Smooth muscle cell (in vitro differentiated cells): Measurements from ENCODE around the gene FAM222B. TPM values are rescaled to one million over a fixed set of nuclear protein-coding genes. Genes with fewer than 3 reads are reported as not detected.
A peak's percentile ranks its signal among the peaks of the same experiment; 100 is the strongest.
"Not testable (repeated sequence)": the region's sequence is repeated elsewhere in the genome, so short reads cannot be mapped to it uniquely, and the experiment has no call there.

Experiments used
- DNase-seq: peaks from one replicate; lab custom pipeline; 2025; ENCODE audit not compliant: unreplicated experiment; lab: John Stamatoyannopoulos, UW
- H2AFZ ChIP-seq: fragments of 200-600 bp; sonication (generic); 2 replicates; pipeline ENCODE4 v1.6.0; 2016; ENCODE audit warnings: antibody characterized with exemption, low read depth, mild to moderate bottlenecking
- H3F3A ChIP-seq: fragments of 200-600 bp; sonication (generic); 2 replicates; pipeline ENCODE4 v1.6.0; 2017; ENCODE audit warnings: antibody characterized with exemption, low read depth
- H3K27ac ChIP-seq: fragments of 200-600 bp; sonication (generic); 2 replicates; pipeline ENCODE4 v1.5.1; 2016; ENCODE audit warnings: low read depth, mild to moderate bottlenecking
- H3K27me3 ChIP-seq: fragments of 200-600 bp; sonication (generic); 2 replicates; pipeline ENCODE4 v1.6.1; 2016; ENCODE audit warnings: low read depth, mild to moderate bottlenecking
- H3K36me3 ChIP-seq: fragments of 200-600 bp; sonication (generic); 2 replicates; pipeline ENCODE4 v1.5.1; 2016; ENCODE audit warnings: low read depth
- H3K4me1 ChIP-seq: fragments of 200-600 bp; sonication (generic); 2 replicates; pipeline ENCODE4 v1.5.1; 2016; ENCODE audit warnings: low read depth
- H3K4me2 ChIP-seq: fragments of 200-600 bp; sonication (generic); 2 replicates; pipeline ENCODE4 v1.6.0; 2016; ENCODE audit warnings: mild to moderate bottlenecking
- H3K4me3 ChIP-seq: fragments of 200-600 bp; sonication (generic); 2 replicates; pipeline ENCODE4 v1.5.1; 2016; ENCODE audit warnings: mild to moderate bottlenecking
- H3K79me2 ChIP-seq: fragments of 200-600 bp; sonication (generic); 2 replicates; pipeline ENCODE4 v1.6.0; 2016; ENCODE audit warnings: low read depth, mild to moderate bottlenecking
- H3K9ac ChIP-seq: fragments of 200-600 bp; sonication (generic); 2 replicates; pipeline ENCODE4 v1.6.0; 2016; ENCODE audit warnings: low read depth
- H3K9me3 ChIP-seq: fragments of 200-600 bp; sonication (generic); replicated peaks from 2 replicates; pipeline ENCODE4 v1.5.1; 2016; ENCODE audit warnings: low read depth
- H4K20me1 ChIP-seq: fragments of 200-600 bp; sonication (generic); 2 replicates; pipeline ENCODE4 v1.6.0; 2016; ENCODE audit warnings: low read depth
- CTCF ChIP-seq: fragments of 200-600 bp; sonication (generic); IDR thresholded peaks from 2 replicates; pipeline ENCODE4 v1.5.1; 2017; ENCODE audit warnings: borderline replicate concordance, mild to moderate bottlenecking, antibody characterized with exemption; ENCODE audit not compliant: insufficient read depth, poor library complexity, severe bottlenecking
- WGBS: methylation state at CpG from one replicate; pipeline ENCODE4 v1.1.7; 2016; ENCODE audit warnings: low lambda C conversion rate; 5-methylcytosine and 5-hydroxymethylcytosine counted together
- polyA plus RNA-seq: library from polyadenylated mRNA; unstranded; fragments of >200 nt; fragmentation: Nextera tagmentation; extraction: Ambion mirVana; gene quantifications from 2 replicates; pipeline ENCODE4 v1.2.1, GENCODE V29; 2016
- total RNA-seq: library from RNA; depleted of rRNA; stranded (reverse); fragments of >200 nt; gene quantifications from 2 replicates; pipeline ENCODE4 v1.2.3, GENCODE V29; 2014

Gene FAM222B
- total and polyA plus RNA-seq, 2 experiments from 2014 or later = 20.5 to 28.0 TPM

DNA sequence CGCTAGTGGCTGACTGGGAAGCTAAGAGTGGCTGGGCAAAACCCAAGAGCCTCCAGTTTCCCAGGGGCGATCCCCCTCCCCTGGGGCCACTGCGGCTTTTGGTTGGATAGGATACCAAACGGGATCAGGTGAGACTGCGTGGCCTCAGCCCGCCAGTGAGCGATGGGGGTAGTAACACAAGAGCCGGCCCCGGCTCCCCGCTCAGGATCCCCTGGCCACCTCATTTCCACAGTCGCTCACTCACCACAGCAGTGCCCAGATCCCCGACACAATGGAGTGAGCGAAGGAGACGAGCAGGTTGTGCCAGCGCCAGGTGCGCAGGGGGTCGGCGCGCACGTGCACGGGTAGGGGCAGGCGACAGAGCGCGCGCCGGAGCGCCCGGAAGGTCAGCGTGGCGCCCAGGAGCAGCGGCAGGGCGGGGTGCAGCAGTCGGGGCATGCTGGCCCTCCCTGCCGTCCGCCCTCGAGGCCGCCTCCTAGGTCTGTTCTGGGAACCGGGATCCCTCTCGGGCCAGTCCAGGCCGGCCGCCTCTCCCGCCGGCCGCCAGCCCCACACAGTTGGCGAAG is 116.8 kb downstream of the FAM222B start:
- Histone ChIP-seq H3K4me3 (peak overlapping the region; percentile 86), H3K36me3 (no peaks in the 10 kb centered on the region), H3K4me1 (peaks cover 26% of the 10 kb centered on the region), H3K9ac (peak overlapping the region; percentile 28), H3K4me2 (peak overlapping the region; percentile 98), H3K79me2 (peaks cover 23% of the 10 kb centered on the region), H3K9me3 (no peaks in the 10 kb centered on the region), H3K27ac (peak overlapping the region; percentile 98), H3F3A (peaks cover 22% of the 10 kb centered on the region), H2AFZ (no peak overlapping the region), H3K27me3 (no peaks in the 10 kb centered on the region), H4K20me1 (peaks cover 39% of the 10 kb centered on the region)
- peak; percentile 43 for DNase-seq
- TF ChIP-seq CTCF = no peak
- WGBS = under 1% methylated on average over 37 of the region's 45 CpGs

DNA sequence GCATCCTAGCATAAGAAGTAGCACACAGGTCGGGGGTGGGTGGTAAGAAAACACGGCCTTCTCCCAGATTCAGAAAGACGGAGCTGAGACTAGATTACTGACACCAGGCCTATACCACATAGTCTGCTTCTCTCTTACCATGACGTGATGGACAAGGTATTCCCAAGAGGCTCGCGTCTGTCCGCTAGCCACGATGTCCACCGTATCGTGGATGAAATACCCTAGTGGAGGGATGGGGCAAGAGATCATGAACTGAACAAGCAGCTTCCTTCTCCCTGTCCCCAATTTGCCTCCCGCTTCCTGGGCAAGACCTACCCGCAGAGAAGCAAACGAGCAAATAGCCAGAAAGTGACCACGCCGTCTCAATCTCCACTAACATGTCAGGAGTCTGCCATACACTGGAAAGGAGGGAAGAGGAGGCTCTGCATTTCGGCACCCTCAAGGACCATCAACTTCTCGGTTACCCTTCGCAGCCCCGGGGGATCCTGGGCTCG is 117.4 kb downstream of the FAM222B start:
- peaks cover 25% of the 10 kb centered on the region for H3F3A ChIP-seq
- H3K27ac ChIP-seq = peak overlapping the region; percentile 98
- DNase-seq = no peak
- H3K79me2 ChIP-seq = peaks cover 29% of the 10 kb centered on the region
- H3K27me3 ChIP-seq = no peaks in the 10 kb centered on the region
- H3K4me3 ChIP-seq = peak overlapping the region; percentile 86
- peak overlapping the region; percentile 98 for H3K4me2 ChIP-seq
- H3K9me3 ChIP-seq = no peaks in the 10 kb centered on the region
- H3K4me1 ChIP-seq = peaks cover 26% of the 10 kb centered on the region
- 4% methylated on average over 20 of the region's 20 CpGs for WGBS
- peaks cover 45% of the 10 kb centered on the region for H4K20me1 ChIP-seq
- no peak overlapping the region for H2AFZ ChIP-seq
- no peaks in the 10 kb centered on the region for H3K36me3 ChIP-seq
- no peak for TF ChIP-seq CTCF
- H3K9ac ChIP-seq = peak overlapping the region; percentile 28

- Histone ChIP-seq H3K4me1 (peaks cover 26% of the 10 kb centered on the region), H2AFZ (no peak overlapping the region), H3K9me3 (no peaks in the 10 kb centered on the region), H3K4me2 (peak overlapping the region; percentile 98), H3K27ac (peak overlapping the region; percentile 98), H3K9ac (no peak overlapping the region), H3K4me3 (peak overlapping the region; percentile 86), H3K27me3 (no peaks in the 10 kb centered on the region), H3K79me2 (peaks cover 32% of the 10 kb centered on the region), H3K36me3 (no peaks in the 10 kb centered on the region), H4K20me1 (peaks cover 47% of the 10 kb centered on the region), H3F3A (peaks cover 26% of the 10 kb centered on the region)
- no peak for TF ChIP-seq CTCF
- WGBS = 73% methylated on average over 10 of the region's 10 CpGs
- DNase-seq = no peak
These were observed 118.0 kb downstream of the FAM222B start for GRCh38 chr17:28724500-28725165.

GRCh38 chr17:28723836-28724499 is 118.6 kb downstream of the FAM222B start:
- Histone ChIP-seq H3K4me1 (peaks cover 27% of the 10 kb centered on the region), H3K27ac (peak overlapping the region; percentile 98), H3K79me2 (peaks cover 32% of the 10 kb centered on the region), H3F3A (peaks cover 30% of the 10 kb centered on the region), H4K20me1 (peaks cover 47% of the 10 kb centered on the region)
- not testable (repeated sequence) for DNase-seq, H3K9me3 ChIP-seq, H3K27me3 ChIP-seq, H3K4me3 ChIP-seq, H3K4me2 ChIP-seq, H3K9ac ChIP-seq, H3K36me3 ChIP-seq, H2AFZ ChIP-seq
- WGBS = 82% methylated on average over 4 of the region's 4 CpGs
